HG03520 (cell line): Measurements from ENCODE around the gene BMP5.
A peak's percentile ranks its signal among the peaks of the same experiment; 100 is the strongest.

Experiments used
- ATAC-seq: cut with Tn5 transposase; IDR thresholded peaks from one replicate; pipeline ENCODE4 v1.9.1; 2021; ENCODE audit warnings: mild to moderate bottlenecking, moderate library complexity; ENCODE audit not compliant: unreplicated experiment

BMP5 gene

DNA sequence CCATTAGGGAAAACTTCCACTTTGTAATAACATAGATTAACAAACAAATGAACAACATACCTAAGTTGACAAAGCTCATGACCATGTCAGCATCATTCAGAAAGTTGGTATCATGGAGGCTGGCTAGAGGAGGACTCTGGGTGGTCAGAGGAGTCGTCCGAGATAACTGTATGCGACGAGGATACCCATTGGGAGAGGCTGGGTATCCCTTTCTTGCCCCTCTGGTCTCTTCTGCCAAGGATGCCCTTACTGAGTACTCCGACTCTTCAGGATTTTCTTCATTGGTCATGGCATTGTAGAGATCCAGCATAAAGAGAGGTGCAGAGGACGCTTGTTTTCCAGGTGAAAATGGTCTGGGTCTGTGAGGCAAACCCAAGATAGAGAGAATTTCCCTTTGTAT lies 1.1 kb downstream of the BMP5 start:
- no peak for ATAC-seq

DNA sequence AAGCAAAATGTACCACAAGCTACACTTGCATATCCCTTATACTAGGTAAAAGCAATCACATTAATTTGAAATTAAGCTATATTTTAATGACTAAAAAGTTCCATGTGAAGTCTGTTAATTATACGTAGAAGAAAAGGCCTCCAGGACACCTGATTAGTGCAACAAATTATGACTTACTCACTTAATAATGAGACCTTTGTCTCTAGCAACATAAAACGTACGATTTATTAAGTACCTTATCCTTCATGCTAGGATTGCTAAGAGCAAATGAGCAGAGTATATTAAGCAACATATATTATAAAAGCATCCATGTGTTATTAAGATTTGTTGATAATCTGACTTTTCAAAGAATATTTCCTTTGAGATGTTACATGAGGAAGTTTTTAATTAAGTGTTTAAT lies 2.5 kb downstream of the BMP5 start:
- no peak for ATAC-seq

DNA sequence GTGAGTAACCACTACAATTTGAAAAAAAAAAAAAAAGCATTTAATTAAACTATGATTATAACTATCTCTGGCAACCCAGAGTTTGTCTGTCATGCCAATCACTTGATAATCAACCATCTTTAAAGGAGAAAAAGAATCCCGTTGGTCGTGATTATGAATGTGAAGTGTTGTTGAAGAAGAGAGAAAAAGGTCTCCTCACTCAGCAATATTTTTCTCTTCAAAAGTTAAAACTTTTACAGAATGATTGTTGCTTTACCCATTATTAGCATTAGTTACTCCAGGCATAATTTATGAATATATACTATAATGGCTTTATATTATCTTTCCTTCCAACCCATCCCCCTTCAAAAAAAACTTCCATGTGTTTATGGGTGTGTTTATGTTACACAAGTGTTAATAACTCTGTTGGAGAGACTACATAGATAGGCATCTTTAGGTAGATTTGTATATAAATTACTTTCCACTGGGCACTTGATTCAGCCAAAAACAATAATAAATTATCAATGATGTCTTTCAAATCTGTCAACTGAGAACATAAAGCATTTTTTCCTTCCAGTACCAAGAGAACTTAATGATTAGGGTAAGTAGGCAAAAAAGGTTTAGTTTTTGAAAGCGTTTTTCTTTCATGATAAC lies 5.1 kb downstream of the BMP5 start:
- ATAC-seq: no peak

DNA sequence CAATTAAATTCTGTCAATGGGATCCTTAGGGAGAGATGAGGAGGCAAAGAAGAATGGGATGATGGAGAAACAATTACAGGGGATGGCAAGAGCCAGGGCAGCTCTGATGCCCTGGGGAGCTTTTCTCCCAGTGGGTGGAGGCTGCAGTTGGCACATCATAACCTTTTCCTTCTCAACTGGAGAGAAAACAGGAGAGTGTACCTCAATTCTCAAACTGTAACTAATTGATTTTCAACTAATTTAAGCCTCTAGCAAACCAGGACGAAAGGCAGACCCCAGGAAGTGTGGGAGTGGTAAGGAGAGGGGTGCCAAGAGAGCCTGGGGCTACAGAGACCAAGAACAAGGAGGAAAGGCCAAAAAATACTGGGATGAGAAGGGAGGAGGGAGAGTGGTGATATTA lies 5.7 kb downstream of the BMP5 start:
- ATAC-seq: no peak

DNA sequence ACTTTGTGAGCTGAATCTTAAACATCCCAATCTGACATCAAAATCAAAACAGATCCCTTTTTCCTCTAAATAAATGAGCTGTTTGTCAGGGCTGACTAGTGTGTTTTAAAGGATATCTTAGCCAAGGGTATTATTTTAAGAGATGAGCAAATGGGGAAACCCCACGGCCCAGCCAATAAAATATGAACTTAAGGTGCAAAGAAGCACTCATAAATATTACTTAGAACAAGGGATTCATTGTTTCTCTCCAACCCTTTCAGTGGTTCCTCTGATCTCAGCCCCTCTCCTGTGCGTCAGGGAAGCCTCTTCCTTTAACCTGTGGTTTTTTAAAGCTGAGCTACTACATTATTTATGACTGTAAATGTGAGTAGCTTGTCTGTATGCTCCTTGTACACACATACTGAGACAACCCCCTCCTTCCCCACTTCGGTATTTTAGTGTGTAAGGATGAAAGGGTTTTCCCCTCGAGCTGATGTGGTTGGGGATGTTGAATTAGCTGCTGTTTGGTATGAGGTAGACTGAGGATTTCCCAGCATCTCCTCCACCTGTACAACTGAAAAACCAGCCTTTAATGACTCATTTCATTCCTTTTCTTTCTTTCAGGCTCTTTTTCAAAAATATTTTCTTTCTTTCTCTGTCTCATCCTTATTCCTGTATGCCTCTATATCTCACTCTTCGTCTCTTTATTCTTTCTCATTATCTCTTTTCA lies 6.5 kb downstream of the BMP5 start:
- ATAC-seq: peak; percentile 94

DNA sequence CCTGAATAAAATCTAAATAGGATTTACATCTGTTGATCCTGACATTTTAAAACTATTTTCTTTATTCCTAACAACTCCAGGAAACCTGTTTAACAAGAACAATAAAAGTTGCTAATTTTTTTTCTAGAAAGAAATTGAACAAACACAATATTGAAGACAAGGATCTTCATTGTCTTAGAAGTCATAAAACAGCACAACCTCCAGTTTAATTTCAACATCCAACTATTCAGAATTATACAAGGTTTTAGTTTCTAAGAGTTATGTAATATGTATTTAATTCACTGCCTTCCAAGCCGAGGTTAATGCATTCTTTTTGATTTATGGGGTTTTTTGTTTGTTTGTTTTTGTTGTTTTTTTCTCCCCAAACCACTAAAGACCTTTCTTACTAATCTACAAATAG lies 7.2 kb downstream of the BMP5 start:
- ATAC-seq: no peak

DNA sequence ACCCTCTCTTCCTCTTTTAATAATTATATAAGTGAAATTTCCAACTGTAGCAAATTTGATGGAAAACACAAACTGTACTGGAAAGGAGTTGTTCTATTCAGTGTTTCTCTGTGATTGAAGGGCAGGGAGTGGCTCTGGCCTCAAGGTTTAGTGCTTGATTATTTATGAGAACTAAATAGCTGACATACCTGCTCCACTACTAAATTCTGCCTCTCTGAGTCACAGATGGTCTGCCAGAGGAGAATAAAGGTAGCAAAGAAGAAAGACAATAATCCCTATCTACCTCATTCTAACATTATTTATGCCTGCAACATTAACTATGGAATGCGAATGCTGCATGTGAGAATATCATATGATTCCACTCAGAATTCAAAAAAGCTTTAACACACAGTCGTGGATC lies 9.3 kb downstream of the BMP5 start:
- ATAC-seq: no peak

DNA sequence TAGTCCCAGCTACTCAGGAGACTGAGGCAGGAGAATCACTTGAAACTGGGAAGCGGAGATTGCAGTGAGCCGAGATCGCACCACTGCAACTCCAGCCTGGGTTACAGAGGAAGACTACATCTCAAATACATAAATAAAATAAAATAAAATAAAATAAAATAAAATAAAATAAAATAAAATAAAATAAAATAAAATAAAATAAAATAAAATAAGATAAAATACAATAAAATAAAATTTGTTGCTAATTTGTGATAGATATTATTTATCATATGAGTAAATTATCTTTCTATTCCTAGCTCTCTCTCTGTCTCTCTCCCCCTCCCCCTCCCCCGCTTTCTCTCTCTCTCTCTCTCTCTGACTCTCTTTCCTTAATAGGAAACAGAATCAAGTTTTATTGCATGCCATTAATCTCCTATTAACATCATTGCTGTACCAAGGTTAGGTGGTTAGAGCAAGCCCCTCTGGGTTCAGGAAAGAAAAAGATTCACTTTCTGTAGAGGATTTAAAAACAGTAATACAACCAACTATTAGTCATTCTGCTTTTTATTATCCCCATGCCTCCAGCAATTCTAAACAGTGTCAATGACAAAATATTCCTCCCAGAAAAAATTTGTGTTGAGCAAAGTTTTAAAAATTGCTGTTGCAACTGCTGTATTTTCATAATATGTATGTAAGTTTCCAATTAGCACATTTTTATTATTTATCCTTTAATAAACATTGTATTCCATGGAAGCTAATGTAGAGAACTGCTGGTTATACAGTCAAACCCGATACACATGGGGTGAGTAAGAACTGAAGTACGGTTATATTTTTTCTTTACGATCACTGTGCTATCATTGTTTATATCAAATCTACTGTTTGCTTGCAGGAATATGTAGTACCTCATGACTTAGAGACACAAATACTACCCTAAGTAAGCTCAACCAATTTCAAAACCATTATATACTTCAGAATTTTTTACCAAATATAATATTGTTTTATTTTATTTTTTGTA lies 22.1 kb downstream of the BMP5 start:
- ATAC-seq: no peak

DNA sequence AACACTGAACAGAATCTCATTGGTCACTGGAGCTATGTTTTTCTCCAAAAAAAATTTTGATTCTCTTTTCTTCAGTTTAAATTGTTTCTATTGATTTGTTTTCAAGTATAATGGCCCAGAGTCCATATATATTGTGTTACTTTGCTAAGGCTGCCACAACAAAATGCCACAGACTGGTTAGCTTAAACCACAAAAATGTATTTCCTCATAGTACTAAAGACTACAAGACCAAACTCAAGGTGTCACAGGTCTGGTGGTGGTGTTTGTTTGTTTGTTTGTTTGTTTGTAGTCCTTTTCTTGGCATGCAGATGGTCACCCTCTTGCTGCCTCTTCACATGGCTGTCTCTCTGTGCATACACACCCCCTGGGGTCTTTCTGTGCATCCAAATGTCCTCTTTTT lies 34.0 kb downstream of the BMP5 start:
- ATAC-seq: no peak

DNA sequence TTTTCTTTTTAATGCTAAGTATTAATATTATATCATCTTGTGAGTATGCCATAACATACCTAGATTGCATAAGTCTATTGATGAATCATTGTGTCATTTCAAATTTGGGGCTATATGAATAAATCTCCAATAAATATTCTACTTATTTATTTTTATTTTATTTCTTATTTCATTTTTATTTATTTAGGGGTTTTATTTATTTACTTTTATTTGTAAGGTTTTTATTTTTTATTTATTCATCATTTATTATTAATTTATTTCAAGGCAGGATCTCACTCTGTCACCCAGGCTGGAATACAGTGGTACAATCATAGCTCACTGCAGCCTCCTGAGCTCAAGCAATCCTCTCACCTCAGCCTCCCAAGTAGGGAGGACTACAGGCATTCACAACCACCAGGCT lies 36.3 kb downstream of the BMP5 start:
- ATAC-seq: no peak

DNA sequence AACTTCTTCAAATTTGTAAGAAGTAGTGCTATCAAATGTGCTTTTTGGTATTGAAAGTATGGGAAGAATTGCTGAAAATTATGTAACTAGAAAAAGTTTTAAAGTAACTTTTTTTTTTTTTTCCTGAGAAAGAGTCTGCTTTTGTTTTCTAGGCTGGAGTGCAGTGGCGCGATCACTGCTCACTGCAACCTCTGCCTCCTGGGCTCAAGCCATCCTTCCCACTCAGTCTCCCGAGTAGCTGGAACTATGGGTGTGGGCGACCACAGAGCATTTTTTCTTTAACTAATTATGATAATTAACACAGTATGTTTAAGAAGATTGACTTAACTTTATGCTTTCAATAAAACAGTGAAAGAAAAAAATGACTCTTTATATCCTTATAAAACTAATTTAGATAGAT lies 38.4 kb downstream of the BMP5 start:
- no peak for ATAC-seq

DNA sequence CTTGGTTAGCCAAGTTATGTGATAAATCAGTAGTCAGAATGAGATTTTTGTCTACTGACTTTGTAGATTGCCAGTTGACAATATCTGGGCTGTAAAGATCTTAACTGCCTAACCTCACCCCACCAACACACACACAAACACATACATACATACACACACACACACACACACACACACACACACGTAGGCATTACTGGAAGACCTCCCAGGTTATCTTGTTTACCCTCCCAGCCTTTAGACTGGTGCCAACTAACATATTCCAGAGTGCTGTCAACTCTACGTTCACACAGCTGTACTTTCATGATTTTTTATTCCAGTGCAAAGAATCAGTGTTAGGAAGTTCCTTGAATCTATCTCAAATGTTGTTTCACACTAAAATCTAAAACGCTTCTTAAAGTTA lies 38.9 kb downstream of the BMP5 start:
- no peak for ATAC-seq

DNA sequence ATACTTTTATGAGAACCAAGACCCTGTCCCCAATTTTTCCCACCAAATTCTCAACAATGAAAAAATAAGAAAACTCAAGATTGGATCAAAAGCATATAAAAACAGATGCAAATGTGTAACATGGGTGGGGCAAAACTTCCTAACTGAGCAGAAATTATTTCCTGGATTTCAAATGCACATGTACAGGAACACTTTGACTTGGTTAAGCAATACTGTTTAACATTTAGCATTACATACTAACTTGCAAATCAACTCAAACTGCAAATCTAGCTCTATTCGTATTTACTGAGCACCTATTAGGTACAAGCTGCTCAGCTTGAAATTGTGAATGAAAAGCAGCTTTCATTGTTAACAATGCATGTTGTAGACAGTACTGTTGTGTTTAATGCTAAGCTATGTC lies 40.2 kb downstream of the BMP5 start:
- ATAC-seq: no peak

DNA sequence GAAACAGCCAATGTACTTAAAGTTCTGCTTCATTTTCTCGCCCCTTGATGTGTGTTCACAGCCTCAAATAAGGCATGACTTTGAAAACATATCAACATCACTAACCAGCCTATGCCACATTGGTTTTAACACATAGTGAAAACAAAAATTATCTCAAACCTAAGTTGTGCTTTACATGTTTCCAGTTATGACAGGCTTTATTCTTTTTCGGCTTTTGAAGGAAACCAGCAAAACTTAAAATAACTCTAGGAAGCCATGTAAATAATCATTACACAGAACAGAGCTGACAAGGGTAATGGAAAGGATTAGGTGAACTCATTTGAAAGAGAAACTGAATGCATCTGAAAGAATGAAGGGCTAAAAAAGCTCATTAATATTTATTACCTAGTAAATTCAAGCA lies 42.1 kb downstream of the BMP5 start:
- peak; percentile 75 for ATAC-seq

DNA sequence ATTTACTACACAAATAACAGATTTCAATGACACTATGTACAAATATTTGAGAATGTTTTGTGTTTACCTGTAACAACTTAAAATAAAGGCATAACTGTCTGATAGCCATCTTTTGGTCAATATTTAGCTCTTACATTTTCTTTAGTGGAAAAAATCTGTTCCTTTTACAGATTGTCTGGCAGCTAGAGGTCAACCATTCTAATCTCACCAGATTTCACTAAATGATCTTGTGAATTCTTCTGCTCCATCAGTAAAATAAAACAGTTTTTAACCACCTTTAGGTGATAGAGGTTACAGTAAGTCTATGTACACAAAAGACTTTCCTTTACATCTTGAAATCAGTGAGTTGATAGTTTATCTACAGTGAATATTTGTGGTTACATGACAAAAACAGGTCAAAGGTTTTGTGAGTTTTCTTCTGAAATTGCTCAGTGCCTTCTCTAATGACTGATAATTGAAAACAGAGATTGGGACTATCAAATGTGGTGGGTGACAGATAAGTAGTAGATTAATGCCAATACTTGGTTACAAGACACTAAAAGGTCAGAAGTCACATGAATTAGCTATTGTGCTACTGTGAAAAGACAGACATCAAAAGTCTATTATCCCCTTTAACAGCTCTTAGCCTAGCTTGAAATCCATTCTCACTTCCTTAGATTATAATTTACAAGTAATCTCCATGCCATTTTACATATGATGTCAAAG lies 47.4 kb downstream of the BMP5 start:
- no peak for ATAC-seq

DNA sequence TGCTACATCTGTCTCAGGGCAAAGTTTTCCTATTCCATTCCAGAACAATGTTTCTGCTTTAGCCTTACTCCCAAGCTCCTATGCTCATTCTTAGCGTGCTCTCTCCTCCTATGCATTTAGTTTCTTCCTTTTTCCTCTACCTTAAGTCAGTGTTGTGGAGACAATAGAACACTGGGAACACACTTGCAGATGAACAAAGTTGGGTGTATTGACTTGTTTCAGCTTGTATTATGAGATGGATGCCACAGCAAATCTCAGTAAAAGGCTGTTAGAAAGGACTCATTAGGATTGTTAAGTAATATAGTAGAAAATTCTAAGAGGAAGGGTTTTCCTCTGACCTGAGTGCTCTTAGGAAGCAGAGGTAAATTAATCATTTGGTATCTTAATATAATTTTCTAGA lies 48.4 kb downstream of the BMP5 start:
- ATAC-seq: no peak

DNA sequence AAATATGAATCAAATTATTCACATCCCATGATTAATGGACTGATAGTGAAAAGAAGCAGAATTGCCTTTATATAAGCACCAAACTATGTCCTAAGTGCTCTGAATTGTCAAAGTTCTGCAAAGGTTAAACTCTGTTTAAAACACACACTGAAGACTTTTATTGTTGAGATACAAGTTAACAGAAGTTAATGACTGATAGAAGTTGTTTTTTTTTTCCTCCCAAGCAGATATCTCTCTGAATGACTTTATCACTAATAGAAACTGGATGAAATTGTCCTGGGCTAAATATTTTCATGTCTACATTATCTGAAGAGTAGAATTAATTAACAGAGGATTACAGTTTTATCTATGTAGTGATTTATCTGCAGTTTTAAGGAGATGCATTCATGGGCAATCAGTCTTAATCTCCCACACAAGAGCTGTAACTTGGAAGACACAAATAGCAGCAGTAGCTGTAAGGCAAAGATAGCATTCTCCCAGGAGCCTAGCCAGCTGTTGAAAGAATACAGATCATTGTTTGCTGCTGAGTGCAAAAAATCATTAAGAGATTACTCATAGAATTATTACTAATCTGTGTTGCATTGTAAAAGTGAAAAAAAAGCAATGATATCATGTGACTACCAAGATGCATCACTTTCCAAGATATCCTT lies 49.9 kb downstream of the BMP5 start:
- ATAC-seq: no peak

DNA sequence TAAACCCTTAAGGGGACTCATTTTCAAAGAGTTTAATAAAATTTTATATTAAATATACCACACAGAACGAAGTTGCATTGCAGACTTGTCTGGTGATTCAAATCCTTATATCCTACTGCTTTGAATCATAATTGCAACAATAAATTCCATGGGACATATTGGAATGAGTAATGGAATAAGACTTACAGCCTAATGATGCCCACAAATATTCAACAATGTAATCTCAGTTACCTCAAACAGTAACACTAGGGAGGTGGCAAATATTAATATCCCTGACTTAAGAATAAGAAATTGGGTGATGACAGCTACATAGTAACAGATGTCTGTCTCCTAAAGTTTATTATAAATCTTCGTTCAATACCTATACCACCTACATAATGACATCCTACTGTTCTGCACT lies 52.6 kb downstream of the BMP5 start:
- no peak for ATAC-seq

DNA sequence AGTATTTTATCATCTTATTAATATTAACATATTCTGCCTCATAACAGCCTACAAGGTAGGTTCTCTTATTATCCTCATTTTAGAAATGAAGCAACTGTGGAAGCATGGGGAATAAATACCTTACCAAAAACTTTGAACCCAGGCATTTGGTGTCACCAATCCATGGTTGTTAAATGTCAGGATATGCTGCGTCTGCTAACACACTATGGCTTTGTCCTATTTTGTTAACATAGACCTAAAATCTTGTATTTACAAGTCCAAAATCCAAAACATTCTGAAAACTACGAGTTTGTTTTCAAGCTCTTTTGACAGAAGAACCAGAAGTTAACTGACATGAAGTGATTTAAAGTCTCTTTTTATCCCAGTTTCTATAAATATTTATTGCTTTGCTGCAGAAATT lies 53.4 kb downstream of the BMP5 start:
- no peak for ATAC-seq

DNA sequence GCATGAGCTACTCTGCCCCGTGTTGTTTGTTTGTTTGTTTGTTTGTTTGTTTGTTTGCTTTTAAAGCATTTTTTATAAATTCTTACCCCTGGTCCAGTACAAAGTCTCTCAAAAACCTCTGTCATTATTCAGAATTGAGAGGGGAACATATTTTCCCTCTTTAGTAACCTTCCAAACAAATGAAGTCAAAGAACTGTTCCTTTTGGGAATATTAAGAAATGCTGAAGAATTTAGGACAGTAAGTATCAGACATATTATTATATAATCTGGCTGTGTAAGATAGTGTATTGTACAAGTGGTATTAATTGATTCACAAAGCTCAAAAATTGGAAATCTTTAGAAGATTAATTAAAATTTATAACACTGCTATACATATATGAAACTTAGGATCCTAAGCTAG lies 54.7 kb downstream of the BMP5 start:
- ATAC-seq: no peak

DNA sequence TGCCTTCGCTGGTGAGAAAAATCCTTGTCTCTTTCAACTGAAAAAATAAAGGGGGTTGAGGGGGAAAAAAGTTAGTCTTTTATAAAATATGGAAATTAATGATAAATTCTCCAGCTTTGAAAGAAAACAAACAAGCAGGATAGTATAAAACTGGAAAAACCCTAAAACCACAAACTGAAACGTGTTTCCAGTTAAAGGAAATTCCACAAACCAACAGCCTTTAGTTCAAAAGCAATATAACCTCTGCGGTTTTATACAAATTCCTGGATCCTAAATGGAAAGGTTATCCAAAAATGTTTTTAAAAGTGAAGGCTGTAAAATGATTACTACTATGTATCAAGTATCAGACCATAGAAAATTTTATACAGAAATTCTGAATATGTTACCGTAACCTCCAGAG lies 55.6 kb downstream of the BMP5 start:
- ATAC-seq: no peak
